ENCODE measurements around the gene RAB15. TPM values are rescaled to one million over a fixed set of nuclear protein-coding genes. Genes with fewer than 3 reads are reported as not detected.

The RAB15 gene
- total RNA-seq, 1 donor from 2014 or later: 13.8 TPM

- DNase-seq: no peak
- no peaks in the 10 kb centered on the region for H3K27me3 ChIP-seq (ENCODE audit: low read depth)
- no peak for ATAC-seq
- TF ChIP-seq CTCF (IDR thresholded peaks at IDR 0.05): no peak
- no peaks in the 10 kb centered on the region for H3K36me3 ChIP-seq
- no peak overlapping the region for H3K4me3 ChIP-seq
- no peaks in the 10 kb centered on the region for H3K9me3 ChIP-seq
- H3K27ac ChIP-seq: no peak overlapping the region
- intact Hi-C loops (cut with DNase I): no loop called here
- H3K4me1 ChIP-seq: no peaks in the 10 kb centered on the region
Observed at GRCh38 chr14:64963611-64964010, 8.5 kb downstream of the RAB15 start.

GRCh38 chr14:64960762-64961276 is 11.3 kb downstream of the RAB15 start:
- Histone ChIP-seq H3K4me3 (no peak overlapping the region), H3K27me3 (ENCODE audit: low read depth) (no peaks in the 10 kb centered on the region), H3K27ac (no peak overlapping the region), H3K36me3 (no peaks in the 10 kb centered on the region), H3K4me1 (no peaks in the 10 kb centered on the region), H3K9me3 (no peaks in the 10 kb centered on the region)
- intact Hi-C loops (cut with DNase I): no loop called here
- DNase-seq (no peak), ATAC-seq (no peak)
- no peak for TF ChIP-seq CTCF (IDR thresholded peaks at IDR 0.05)

GRCh38 chr14:64958743-64959142 is 13.4 kb downstream of the RAB15 start:
- Histone ChIP-seq H3K4me3 (no peak overlapping the region), H3K27ac (no peak overlapping the region), H3K9me3 (no peaks in the 10 kb centered on the region), H3K27me3 (ENCODE audit: low read depth) (no peaks in the 10 kb centered on the region), H3K36me3 (no peaks in the 10 kb centered on the region), H3K4me1 (no peaks in the 10 kb centered on the region)
- ATAC-seq (no peak), DNase-seq (no peak)
- intact Hi-C loops (cut with DNase I): no loop called here
- no peak for TF ChIP-seq CTCF (IDR thresholded peaks at IDR 0.05)

- no peaks in the 10 kb centered on the region for H3K27me3 ChIP-seq (ENCODE audit: low read depth)
- H3K36me3 ChIP-seq: no peaks in the 10 kb centered on the region
- DNase-seq (no peak), ATAC-seq (no peak)
- H3K27ac ChIP-seq: no peak overlapping the region
- intact Hi-C loops (cut with DNase I): no loop called here
- no peaks in the 10 kb centered on the region for H3K4me1 ChIP-seq
- no peak overlapping the region for H3K4me3 ChIP-seq
- H3K9me3 ChIP-seq: no peaks in the 10 kb centered on the region
- no peak for TF ChIP-seq CTCF (IDR thresholded peaks at IDR 0.05)
Observed at GRCh38 chr14:64958201-64958600, 13.9 kb downstream of the RAB15 start.

GRCh38 chr14:64956697-64957406 is 15.3 kb downstream of the RAB15 start:
- H3K36me3 ChIP-seq: no peaks in the 10 kb centered on the region
- H3K9me3 ChIP-seq: no peaks in the 10 kb centered on the region
- H3K4me1 ChIP-seq: no peaks in the 10 kb centered on the region
- intact Hi-C loops (cut with DNase I): no loop called here
- no peak for TF ChIP-seq CTCF (IDR thresholded peaks at IDR 0.05)
- no peak for DNase-seq
- H3K4me3 ChIP-seq: no peak overlapping the region
- H3K27me3 ChIP-seq (ENCODE audit: low read depth): no peaks in the 10 kb centered on the region
- ATAC-seq: no peak
- no peak overlapping the region for H3K27ac ChIP-seq

Data from lower lobe of right lung (tissue), 2 donors.